ENCODE results near the gene PRKCE.

Gene PRKCE

GRCh38 chr2:46048693-46049092, 397.2 kb downstream of the PRKCE start:
- DNase-seq (ENCODE audit: low read depth): no peak

- no peak for DNase-seq (ENCODE audit: low read depth)
Measured at GRCh38 chr2:46050027-46050426, 398.6 kb downstream of the PRKCE start.

GRCh38 chr2:46050489-46050888, 399.0 kb downstream of the PRKCE start:
- DNase-seq (ENCODE audit: low read depth): no peak

- no peak for DNase-seq (ENCODE audit: low read depth)
Measured at GRCh38 chr2:46051085-46051484, 399.6 kb downstream of the PRKCE start.

GRCh38 chr2:46053564-46053963, 402.1 kb downstream of the PRKCE start:
- DNase-seq (ENCODE audit: low read depth): no peak

- no peak for DNase-seq (ENCODE audit: low read depth)
Measured at GRCh38 chr2:46056541-46056940, 405.1 kb downstream of the PRKCE start.

GRCh38 chr2:46058140-46058539, 406.7 kb downstream of the PRKCE start:
- no peak for DNase-seq (ENCODE audit: low read depth)

GRCh38 chr2:46062637-46063412, 411.4 kb downstream of the PRKCE start:
- peak; percentile 49 for DNase-seq (ENCODE audit: low read depth)

GRCh38 chr2:46064396-46064795, 412.9 kb downstream of the PRKCE start:
- no peak for DNase-seq (ENCODE audit: low read depth)

- DNase-seq (ENCODE audit: low read depth): no peak
Measured at GRCh38 chr2:46065152-46065551, 413.7 kb downstream of the PRKCE start.

GRCh38 chr2:46066116-46066515, 414.6 kb downstream of the PRKCE start:
- no peak for DNase-seq (ENCODE audit: low read depth)

GRCh38 chr2:46066601-46067000, 415.1 kb downstream of the PRKCE start:
- DNase-seq (ENCODE audit: low read depth): no peak

- DNase-seq (ENCODE audit: low read depth): no peak
Measured at GRCh38 chr2:46067062-46067461, 415.6 kb downstream of the PRKCE start.

- no peak for DNase-seq (ENCODE audit: low read depth)
Measured at GRCh38 chr2:46067501-46068305, 416.2 kb downstream of the PRKCE start.

- no peak for DNase-seq (ENCODE audit: low read depth)
Measured at GRCh38 chr2:46068636-46069035, 417.2 kb downstream of the PRKCE start.

GRCh38 chr2:46071074-46071473, 419.6 kb downstream of the PRKCE start:
- no peak for DNase-seq (ENCODE audit: low read depth)

- DNase-seq (ENCODE audit: low read depth): no peak
Measured at GRCh38 chr2:46072101-46072820, 420.8 kb downstream of the PRKCE start.

GRCh38 chr2:46073540-46074046, 422.1 kb downstream of the PRKCE start:
- DNase-seq (ENCODE audit: low read depth): no peak

- DNase-seq (ENCODE audit: low read depth): no peak
Measured at GRCh38 chr2:46074501-46074900, 423.0 kb downstream of the PRKCE start.

- no peak for DNase-seq (ENCODE audit: low read depth)
Measured at GRCh38 chr2:46075848-46076247, 424.4 kb downstream of the PRKCE start.

- DNase-seq (ENCODE audit: low read depth): no peak
Measured at GRCh38 chr2:46076251-46076650, 424.8 kb downstream of the PRKCE start.

GRCh38 chr2:46076875-46077274, 425.4 kb downstream of the PRKCE start:
- no peak for DNase-seq (ENCODE audit: low read depth)

Measured in stimulated activated CD8-positive, alpha-beta memory T cell treated with anti-CD3 and anti-CD28 coated beads, Interleukin-15, amount 100 ng/mL, for 24 hours (primary cell).